ENCODE data around the gene FAM72D.
"Not testable (repeated sequence)": the region's sequence is repeated elsewhere in the genome, so short reads cannot be mapped to it uniquely, and the experiment has no call there.

- TF ChIP-seq CTCF, POLR2A (IDR thresholded peaks at IDR 0.05): not testable (repeated sequence)
Measured at GRCh38 chr1:145066486-145066885, 29.3 kb upstream of the FAM72D start.
